Natural killer cell (primary cell): ENCODE data around the gene GNB2. TPM values are rescaled to one million over a fixed set of nuclear protein-coding genes. Genes with fewer than 3 reads are reported as not detected.

ENCODE experiments used
- ATAC-seq, 3 donors: fragments of 150-1000 bp in 2 of 3; fragments of 200-7000 bp in 1 of 3; cut with Tn5 transposase; 1 replicate in 1 of 3; 2 replicates in 2 of 3; pipeline ENCODE4 v1.10.0; 2021; ENCODE audit warnings: mild to moderate bottlenecking in 2 of 3, moderate library complexity in 2 of 3
- DNase-seq, 2 donors: peaks; one replicate each; pipeline versions ENCODE4 v3.0.0 to v3.0.0-alpha.2; 2013 to 2021; ENCODE audit warnings: mixed read lengths in 1 of 2
- H3K27ac ChIP-seq: one replicate; pipeline ENCODE4 v1.5.1; 2013; ENCODE audit warnings: mild to moderate bottlenecking, low read length
- H3K27me3 ChIP-seq: one replicate; pipeline ENCODE4 v1.6.1; 2013; ENCODE audit warnings: low read length; ENCODE audit not compliant: control insufficient read depth, insufficient read depth
- H3K36me3 ChIP-seq: one replicate; pipeline ENCODE4 v1.6.1; 2013; ENCODE audit warnings: low read length; ENCODE audit not compliant: control insufficient read depth, insufficient read depth
- H3K4me1 ChIP-seq: one replicate; pipeline ENCODE4 v1.6.1; 2013; ENCODE audit warnings: low read length; ENCODE audit not compliant: control insufficient read depth, insufficient read depth
- H3K4me3 ChIP-seq: one replicate; pipeline ENCODE4 v1.5.1; 2013; ENCODE audit warnings: low read length
- H3K9me3 ChIP-seq: one replicate; pipeline ENCODE4 v1.6.1; 2013; ENCODE audit warnings: low read length; ENCODE audit not compliant: control insufficient read depth, insufficient read depth
- H3K27ac Mint-ChIP-seq, 2 donors: one replicate each; pipeline ENCODE4 v1.8.0; 2022; ENCODE audit warnings: mild to moderate bottlenecking in 2 of 2, mixed read lengths in 2 of 2, moderate library complexity in 1 of 2
- H3K27me3 Mint-ChIP-seq, 2 donors: one replicate each; pipeline ENCODE4 v1.8.0; 2022; ENCODE audit warnings: low read depth in 2 of 2, mixed read lengths in 2 of 2
- H3K36me3 Mint-ChIP-seq: one replicate; pipeline ENCODE4 v1.8.0; 2022; ENCODE audit warnings: mixed read lengths
- H3K4me1 Mint-ChIP-seq, 2 donors: one replicate each; pipeline ENCODE4 v1.8.0; 2022; ENCODE audit warnings: mixed read lengths in 2 of 2
- H3K4me3 Mint-ChIP-seq: one replicate; pipeline ENCODE4 v1.8.0; 2022; ENCODE audit warnings: mild to moderate bottlenecking, moderate library complexity, mixed read lengths
- H3K9me3 Mint-ChIP-seq, 2 donors: one replicate each; pipeline ENCODE4 v1.8.0; 2022; ENCODE audit warnings: mixed read lengths in 2 of 2
- WGBS: methylation state at CpG from one replicate; pipeline ENCODE4 v1.1.7; 2013; ENCODE audit warnings: missing lambda C conversion rate; ENCODE audit not compliant: insufficient coverage; 5-methylcytosine and 5-hydroxymethylcytosine counted together
- intact Hi-C: fragments of 100-400 bp; cut with micrococcal nuclease; formaldehyde crosslinking; loops from one replicate; pipeline ENCODE4 v1.14.2; 2022
- total RNA-seq, 4 donors: library from RNA; stranded (reverse); fragments of 120-200 nt in 1 of 4; gene quantifications; one replicate each; pipeline versions ENCODE4 v1.2.3 to v1.2.4, GENCODE V29; 2013 to 2022
- TF ChIP-seq, protein P1 (sequence below): fragments of 200-600 bp; IDR thresholded peaks from one replicate; pipeline ENCODE4 v1.8.0; 2022; ENCODE audit warnings: antibody characterized with exemption

Gene GNB2
- total RNA-seq, 3 donors from 2014 or later (not counting 1 experiment from before 2014, with no cell fraction given) = 194 to 227 (median 212) TPM

DNA sequence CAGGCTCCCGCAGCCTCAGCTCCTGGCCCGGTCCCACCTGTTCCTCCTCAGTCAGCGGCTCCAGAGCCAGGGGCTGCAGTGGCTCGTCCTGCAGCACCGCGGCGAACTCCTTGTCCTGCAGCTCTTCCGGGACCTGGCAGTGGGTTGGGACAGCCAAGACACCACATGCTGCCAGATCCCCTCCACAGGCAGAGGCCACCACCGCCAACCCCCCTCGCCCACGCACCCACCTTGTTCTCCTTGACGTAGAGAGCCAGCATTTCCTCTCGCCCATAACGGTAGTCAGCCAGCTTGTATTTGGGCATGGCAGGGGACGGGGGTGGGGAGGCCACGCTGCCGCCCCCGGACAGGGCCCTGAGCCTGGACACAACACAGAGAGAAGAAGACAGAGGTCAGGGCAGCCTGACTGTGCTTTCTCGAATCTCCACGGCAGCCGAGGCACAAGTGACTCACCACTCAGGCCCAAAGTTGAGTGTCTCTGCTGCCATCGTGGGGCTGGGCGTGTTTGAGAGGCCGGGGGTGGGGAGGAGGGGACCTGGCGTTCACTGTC lies 14.3 kb downstream of the GNB2 start:
- H3K4me3 ChIP-seq = no peak overlapping the region
- peaks cover 19 to 29% of the 10 kb centered on the region in 2 donors for H3K4me1 Mint-ChIP-seq
- H3K9me3 ChIP-seq = no peaks in the 10 kb centered on the region
- intact Hi-C loops = no loop called here
- H3K4me1 ChIP-seq = peaks cover 31% of the 10 kb centered on the region
- peaks cover 53% of the 10 kb centered on the region for H3K36me3 ChIP-seq
- H3K36me3 Mint-ChIP-seq = no peaks in the 10 kb centered on the region
- no peak overlapping the region for H3K27ac Mint-ChIP-seq
- H3K4me3 Mint-ChIP-seq = no peak overlapping the region
- H3K27ac ChIP-seq = no peak overlapping the region
- no peaks in the 10 kb centered on the region for H3K27me3 Mint-ChIP-seq
- 88% methylated on average over 25 of the region's 25 CpGs for WGBS
- TF ChIP-seq, protein P1, sequence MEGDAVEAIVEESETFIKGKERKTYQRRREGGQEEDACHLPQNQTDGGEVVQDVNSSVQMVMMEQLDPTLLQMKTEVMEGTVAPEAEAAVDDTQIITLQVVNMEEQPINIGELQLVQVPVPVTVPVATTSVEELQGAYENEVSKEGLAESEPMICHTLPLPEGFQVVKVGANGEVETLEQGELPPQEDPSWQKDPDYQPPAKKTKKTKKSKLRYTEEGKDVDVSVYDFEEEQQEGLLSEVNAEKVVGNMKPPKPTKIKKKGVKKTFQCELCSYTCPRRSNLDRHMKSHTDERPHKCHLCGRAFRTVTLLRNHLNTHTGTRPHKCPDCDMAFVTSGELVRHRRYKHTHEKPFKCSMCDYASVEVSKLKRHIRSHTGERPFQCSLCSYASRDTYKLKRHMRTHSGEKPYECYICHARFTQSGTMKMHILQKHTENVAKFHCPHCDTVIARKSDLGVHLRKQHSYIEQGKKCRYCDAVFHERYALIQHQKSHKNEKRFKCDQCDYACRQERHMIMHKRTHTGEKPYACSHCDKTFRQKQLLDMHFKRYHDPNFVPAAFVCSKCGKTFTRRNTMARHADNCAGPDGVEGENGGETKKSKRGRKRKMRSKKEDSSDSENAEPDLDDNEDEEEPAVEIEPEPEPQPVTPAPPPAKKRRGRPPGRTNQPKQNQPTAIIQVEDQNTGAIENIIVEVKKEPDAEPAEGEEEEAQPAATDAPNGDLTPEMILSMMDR = no peak
- H3K27me3 ChIP-seq = no peaks in the 10 kb centered on the region
- H3K9me3 Mint-ChIP-seq = no peaks in the 10 kb centered on the region
- no peak for DNase-seq
- ATAC-seq = no peak

DNA sequence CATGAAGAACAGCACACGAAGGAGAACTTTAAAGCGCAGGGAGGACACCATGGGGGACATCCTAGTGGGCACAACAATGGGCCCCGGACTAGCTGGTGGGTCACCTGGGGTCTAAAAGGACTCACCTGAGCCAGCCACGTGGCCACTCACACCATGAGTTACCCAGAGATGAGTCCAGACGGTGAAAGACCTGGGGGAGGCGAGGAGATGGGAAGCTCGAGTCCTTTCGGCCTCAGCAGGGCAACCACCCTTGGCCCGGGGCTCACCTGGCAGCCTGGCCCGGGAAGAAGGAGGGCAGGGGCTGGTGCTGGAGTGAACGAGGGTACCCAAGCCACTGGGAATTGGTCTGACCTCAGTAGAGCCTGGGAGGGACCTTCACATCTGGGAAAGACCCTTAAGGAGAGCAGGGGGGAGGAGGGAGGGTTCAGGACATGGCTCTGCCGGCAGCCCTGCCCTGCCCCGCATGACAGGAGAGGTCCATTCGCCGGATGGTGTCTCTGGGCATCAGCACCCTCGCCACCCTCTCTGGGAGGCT lies 14.9 kb downstream of the GNB2 start:
- intact Hi-C loops = no loop called here
- H3K9me3 ChIP-seq = no peaks in the 10 kb centered on the region
- DNase-seq (no peak), ATAC-seq (no peak)
- no peak overlapping the region for H3K27ac Mint-ChIP-seq
- no peaks in the 10 kb centered on the region for H3K9me3 Mint-ChIP-seq
- H3K4me1 Mint-ChIP-seq = peaks cover 25 to 34% of the 10 kb centered on the region in 2 donors
- H3K36me3 ChIP-seq = peaks cover 49% of the 10 kb centered on the region
- H3K27me3 Mint-ChIP-seq = no peaks in the 10 kb centered on the region
- no peak overlapping the region for H3K27ac ChIP-seq
- H3K4me1 ChIP-seq = peaks cover 37% of the 10 kb centered on the region
- no peaks in the 10 kb centered on the region for H3K27me3 ChIP-seq
- WGBS = 95% methylated on average over 16 of the region's 16 CpGs
- no peak overlapping the region for H3K4me3 Mint-ChIP-seq
- TF ChIP-seq, protein P1 = no peak
- no peaks in the 10 kb centered on the region for H3K36me3 Mint-ChIP-seq
- no peak overlapping the region for H3K4me3 ChIP-seq

DNA sequence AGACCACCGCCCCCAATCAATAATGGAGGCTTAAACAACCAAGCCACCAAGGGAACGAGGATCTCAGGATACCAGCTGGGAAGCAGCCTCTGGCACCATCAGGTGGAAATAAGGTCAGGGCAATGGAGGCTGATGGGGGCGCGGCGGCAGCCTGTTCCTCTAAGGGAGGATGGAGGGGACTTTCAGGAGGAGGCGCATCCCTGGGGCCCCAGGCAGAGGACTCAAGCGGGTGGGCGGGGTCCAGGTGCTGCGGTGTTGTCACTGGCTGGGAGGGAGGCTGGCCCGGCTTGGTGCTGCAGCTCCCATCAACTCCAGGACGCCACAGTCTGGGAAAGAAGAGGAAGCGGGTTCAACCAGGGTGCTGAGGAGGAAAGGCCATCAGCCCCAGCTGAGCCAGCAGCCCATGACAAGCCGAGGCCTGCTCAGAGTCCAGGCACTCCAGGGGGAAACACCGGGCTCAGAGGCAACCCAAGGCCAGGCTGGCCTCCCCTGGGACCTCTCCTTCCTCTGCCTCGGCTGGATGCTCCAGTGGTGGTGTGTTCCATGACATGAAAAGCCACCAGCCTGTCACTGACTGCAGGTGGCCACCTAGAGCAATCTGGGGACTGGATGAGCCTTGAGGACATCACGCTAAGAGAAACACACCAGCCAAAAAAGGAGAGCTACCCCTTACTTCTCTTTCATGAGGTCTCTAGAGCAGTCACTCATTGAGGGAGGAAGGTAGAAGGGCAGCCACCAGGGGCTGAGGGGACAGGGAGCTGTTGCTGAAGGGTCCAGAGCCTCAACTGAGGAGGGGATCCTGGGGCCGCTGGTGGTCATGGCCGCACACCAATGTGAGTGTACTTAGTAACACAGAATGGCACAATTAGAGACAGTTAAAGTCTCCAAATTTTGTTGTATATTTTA lies 15.9 kb downstream of the GNB2 start:
- Mint-ChIP-seq H3K4me3 (no peak overlapping the region), H3K4me1 (peaks cover 25 to 35% of the 10 kb centered on the region in 2 donors), H3K9me3 (no peaks in the 10 kb centered on the region), H3K27ac (peak overlapping the region in 1 of 2 donors; percentile 71), H3K27me3 (no peaks in the 10 kb centered on the region), H3K36me3 (no peaks in the 10 kb centered on the region)
- intact Hi-C loops = loop anchor here (5.0 to 10.0 kb wide), 3 partner anchors 57 to 215 kb away; partner anchors contain the start of genes PCOLCE and TSC22D4
- Histone ChIP-seq H3K36me3 (peaks cover 40% of the 10 kb centered on the region), H3K4me3 (no peak overlapping the region), H3K27me3 (no peaks in the 10 kb centered on the region), H3K27ac (no peak overlapping the region), H3K9me3 (no peaks in the 10 kb centered on the region), H3K4me1 (peaks cover 38% of the 10 kb centered on the region)
- no peak for DNase-seq
- WGBS = 85% methylated on average over 16 of the region's 18 CpGs
- TF ChIP-seq, protein P1 = no peak
- no peak for ATAC-seq
